HepG2 (cell line): ENCODE measurements around the gene TRIP6. TPM values are rescaled to one million over a fixed set of nuclear protein-coding genes. Genes with fewer than 3 reads are reported as not detected.
A peak's percentile ranks its signal among the peaks of the same experiment; 100 is the strongest.

ENCODE experiments used
- CBFB ChIP-seq: sonication (generic); formaldehyde crosslinking; IDR thresholded peaks from 2 replicates; pipeline ENCODE4 v1.4.0; 2020; ENCODE audit warnings: missing genetic modification reagents
- CBX2 ChIP-seq, 2 experiments: fragments of 200-600 bp in 1 of 2; sonication (generic); formaldehyde crosslinking in 1 of 2; IDR thresholded peaks; 2 replicates each; pipeline versions ENCODE4 v1.7.0 to v1.8.1; 2018 to 2022; ENCODE audit warnings: low read depth in 2 of 2, low read length in 1 of 2, mild to moderate bottlenecking in 1 of 2, missing genetic modification reagents in 1 of 2
- CHCHD3 ChIP-seq: sonication (generic); formaldehyde crosslinking; IDR thresholded peaks from 2 replicates; pipeline ENCODE4 v1.8.0; 2022; ENCODE audit warnings: mild to moderate bottlenecking, missing genetic modification reagents, moderate library complexity
- FOXM1 ChIP-seq: sonication (generic); formaldehyde crosslinking; IDR thresholded peaks from 2 replicates; pipeline ENCODE4 v1.5.0; 2020; ENCODE audit warnings: missing genetic modification reagents
- KDM4B ChIP-seq: sonication (generic); formaldehyde crosslinking; IDR thresholded peaks from 2 replicates; pipeline ENCODE4 v1.4.0; 2020; ENCODE audit warnings: missing genetic modification reagents
- MLXIP ChIP-seq: sonication (generic); formaldehyde crosslinking; IDR thresholded peaks from 2 replicates; pipeline ENCODE4 v1.9.0; 2021; ENCODE audit warnings: missing genetic modification reagents, borderline replicate concordance
- SATB2 ChIP-seq: sonication (generic); formaldehyde crosslinking; IDR thresholded peaks from 2 replicates; pipeline ENCODE4 v1.5.0; 2020; ENCODE audit warnings: missing genetic modification reagents
- SOX13 ChIP-seq, 3 experiments: fragments of 450-650 bp in 1 of 3; sonication (generic) in 1 of 3; formaldehyde crosslinking in 1 of 3; IDR thresholded peaks in 2 of 3; conservative IDR thresholded peaks in 1 of 3; 2 replicates each; pipeline versions ENCODE4 v1.5.0 to v1.6.1; 2016 to 2020; ENCODE audit warnings: antibody characterized with exemption in 1 of 3, mild to moderate bottlenecking in 1 of 3, missing compliant biosample characterization in 1 of 3, missing genetic modification reagents in 1 of 3, moderate library complexity in 1 of 3
- SP140L ChIP-seq: sonication (generic); formaldehyde crosslinking; IDR thresholded peaks from 2 replicates; pipeline ENCODE4 v1.4.0; 2020; ENCODE audit warnings: missing genetic modification reagents, borderline replicate concordance
- STAG1 ChIP-seq: sonication (generic); formaldehyde crosslinking; IDR thresholded peaks from 2 replicates; pipeline ENCODE4 v1.4.0; 2020; ENCODE audit warnings: missing genetic modification reagents
- ZNF441 ChIP-seq: sonication (generic); formaldehyde crosslinking; IDR thresholded peaks from 2 replicates; pipeline ENCODE4 v1.7.0; 2021; ENCODE audit warnings: missing genetic modification reagents, borderline replicate concordance
- ZNF572 ChIP-seq: sonication (generic); formaldehyde crosslinking; IDR thresholded peaks from 2 replicates; pipeline ENCODE4 v1.5.1; 2020; ENCODE audit warnings: mild to moderate bottlenecking, missing genetic modification reagents
- ZNF83 ChIP-seq: sonication (generic); formaldehyde crosslinking; IDR thresholded peaks from 2 replicates; pipeline ENCODE4 v1.4.0; 2020; ENCODE audit warnings: missing genetic modification reagents, mild to moderate bottlenecking, borderline replicate concordance
- ZSCAN31 ChIP-seq: sonication (generic); formaldehyde crosslinking; IDR thresholded peaks from 2 replicates; pipeline ENCODE4 v1.5.0; 2020; ENCODE audit warnings: low read depth, mild to moderate bottlenecking, missing genetic modification reagents
- polyA plus RNA-seq, 8 experiments: library from polyadenylated mRNA; depleted of rRNA in 3 of 8; stranded (reverse) in 7 of 8; unstranded in 1 of 8; fragments of >200 nt; fragmentation: Illumina TruSeq in 4 of 8; extraction: Trizol in 4 of 8; gene quantifications; 2 replicates each; pipeline versions ENCODE4 v1.2.1 to v1.2.3, GENCODE V29; 2011 to 2016; ENCODE audit warnings: low read depth in 4 of 8, missing spikeins in 1 of 8, mixed read lengths in 1 of 8; ENCODE audit not compliant: insufficient read depth in 1 of 8
- total RNA-seq, 5 experiments: library from RNA; depleted of rRNA; stranded (reverse); fragments of >200 nt; fragmentation: Illumina TruSeq; extraction: Trizol; gene quantifications; 2 replicates each; pipeline ENCODE4 v1.2.3, GENCODE V29; 2016; ENCODE audit warnings: low read depth in 1 of 5
- TF ChIP-seq, protein P1 (sequence below): sonication (generic); formaldehyde crosslinking; IDR thresholded peaks from 2 replicates; pipeline ENCODE4 v1.4.0; 2020; ENCODE audit warnings: missing genetic modification reagents, borderline replicate concordance
- TF ChIP-seq, protein P2 (sequence below): sonication (generic); formaldehyde crosslinking; conservative IDR thresholded peaks from 2 replicates; pipeline ENCODE4 v1.8.0; 2022; ENCODE audit warnings: mild to moderate bottlenecking, moderate library complexity, missing genetic modification reagents
- TF ChIP-seq, protein P3 (sequence below): sonication (generic); formaldehyde crosslinking; IDR thresholded peaks from 2 replicates; pipeline ENCODE4 v1.4.0; 2020; ENCODE audit warnings: missing genetic modification reagents

TRIP6 gene
- total and polyA plus RNA-seq, 2 of the 13 experiments (the other 11 are each of a cell fraction or from before 2014, with no cell fraction given) = 0.34 to 0.38 TPM

GRCh38 chr7:100874577-100875355, 7.6 kb downstream of the TRIP6 start, which contains the start of gene SRRT (continued):
- no peak for TF ChIP-seq ZNF572
- TF ChIP-seq CBFB (CRISPR knock-in tag) = peak; percentile 71; the same call in 1 of the 2 replicates
- TF ChIP-seq SP140L (CRISPR knock-in tag) = peak; percentile 34; the same call in 1 of the 2 replicates
- TF ChIP-seq CBX2 (IDR thresholded peaks at IDR 0.05; ENCODE audit: low read depth, low read length) = no peak
- no peak for TF ChIP-seq CBX2 (CRISPR knock-in tag; IDR thresholded peaks at IDR 0.05; ENCODE audit: low read depth)
- TF ChIP-seq FOXM1 (CRISPR knock-in tag) = no peak
- TF ChIP-seq CHCHD3 (CRISPR knock-in tag) = no peak
- TF ChIP-seq, protein P1, sequence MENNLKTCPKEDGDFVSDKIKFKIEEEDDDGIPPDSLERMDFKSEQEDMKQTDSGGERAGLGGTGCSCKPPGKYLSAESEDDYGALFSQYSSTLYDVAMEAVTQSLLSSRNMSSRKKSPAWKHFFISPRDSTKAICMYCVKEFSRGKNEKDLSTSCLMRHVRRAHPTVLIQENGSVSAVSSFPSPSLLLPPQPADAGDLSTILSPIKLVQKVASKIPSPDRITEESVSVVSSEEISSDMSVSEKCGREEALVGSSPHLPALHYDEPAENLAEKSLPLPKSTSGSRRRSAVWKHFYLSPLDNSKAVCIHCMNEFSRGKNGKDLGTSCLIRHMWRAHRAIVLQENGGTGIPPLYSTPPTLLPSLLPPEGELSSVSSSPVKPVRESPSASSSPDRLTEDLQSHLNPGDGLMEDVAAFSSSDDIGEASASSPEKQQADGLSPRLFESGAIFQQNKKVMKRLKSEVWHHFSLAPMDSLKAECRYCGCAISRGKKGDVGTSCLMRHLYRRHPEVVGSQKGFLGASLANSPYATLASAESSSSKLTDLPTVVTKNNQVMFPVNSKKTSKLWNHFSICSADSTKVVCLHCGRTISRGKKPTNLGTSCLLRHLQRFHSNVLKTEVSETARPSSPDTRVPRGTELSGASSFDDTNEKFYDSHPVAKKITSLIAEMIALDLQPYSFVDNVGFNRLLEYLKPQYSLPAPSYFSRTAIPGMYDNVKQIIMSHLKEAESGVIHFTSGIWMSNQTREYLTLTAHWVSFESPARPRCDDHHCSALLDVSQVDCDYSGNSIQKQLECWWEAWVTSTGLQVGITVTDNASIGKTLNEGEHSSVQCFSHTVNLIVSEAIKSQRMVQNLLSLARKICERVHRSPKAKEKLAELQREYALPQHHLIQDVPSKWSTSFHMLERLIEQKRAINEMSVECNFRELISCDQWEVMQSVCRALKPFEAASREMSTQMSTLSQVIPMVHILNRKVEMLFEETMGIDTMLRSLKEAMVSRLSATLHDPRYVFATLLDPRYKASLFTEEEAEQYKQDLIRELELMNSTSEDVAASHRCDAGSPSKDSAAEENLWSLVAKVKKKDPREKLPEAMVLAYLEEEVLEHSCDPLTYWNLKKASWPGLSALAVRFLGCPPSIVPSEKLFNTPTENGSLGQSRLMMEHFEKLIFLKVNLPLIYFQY (CRISPR knock-in tag) = 0 out of 2 replicates have a peak, but pooled peaks have one; percentile 27
- peak; percentile 93 for TF ChIP-seq ZSCAN31
- TF ChIP-seq KDM4B (CRISPR knock-in tag) = no peak
- peak; percentile 47 for TF ChIP-seq ZNF441
- TF ChIP-seq, protein P2, sequence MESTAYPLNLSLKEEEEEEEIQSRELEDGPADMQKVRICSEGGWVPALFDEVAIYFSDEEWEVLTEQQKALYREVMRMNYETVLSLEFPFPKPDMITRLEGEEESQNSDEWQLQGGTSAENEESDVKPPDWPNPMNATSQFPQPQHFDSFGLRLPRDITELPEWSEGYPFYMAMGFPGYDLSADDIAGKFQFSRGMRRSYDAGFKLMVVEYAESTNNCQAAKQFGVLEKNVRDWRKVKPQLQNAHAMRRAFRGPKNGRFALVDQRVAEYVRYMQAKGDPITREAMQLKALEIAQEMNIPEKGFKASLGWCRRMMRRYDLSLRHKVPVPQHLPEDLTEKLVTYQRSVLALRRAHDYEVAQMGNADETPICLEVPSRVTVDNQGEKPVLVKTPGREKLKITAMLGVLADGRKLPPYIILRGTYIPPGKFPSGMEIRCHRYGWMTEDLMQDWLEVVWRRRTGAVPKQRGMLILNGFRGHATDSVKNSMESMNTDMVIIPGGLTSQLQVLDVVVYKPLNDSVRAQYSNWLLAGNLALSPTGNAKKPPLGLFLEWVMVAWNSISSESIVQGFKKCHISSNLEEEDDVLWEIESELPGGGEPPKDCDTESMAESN (CRISPR knock-in tag) = peak; percentile 66; the same call in 1 of the 2 replicates
- no peak for TF ChIP-seq ZNF83
- TF ChIP-seq STAG1 = no peak
- TF ChIP-seq, protein P3, sequence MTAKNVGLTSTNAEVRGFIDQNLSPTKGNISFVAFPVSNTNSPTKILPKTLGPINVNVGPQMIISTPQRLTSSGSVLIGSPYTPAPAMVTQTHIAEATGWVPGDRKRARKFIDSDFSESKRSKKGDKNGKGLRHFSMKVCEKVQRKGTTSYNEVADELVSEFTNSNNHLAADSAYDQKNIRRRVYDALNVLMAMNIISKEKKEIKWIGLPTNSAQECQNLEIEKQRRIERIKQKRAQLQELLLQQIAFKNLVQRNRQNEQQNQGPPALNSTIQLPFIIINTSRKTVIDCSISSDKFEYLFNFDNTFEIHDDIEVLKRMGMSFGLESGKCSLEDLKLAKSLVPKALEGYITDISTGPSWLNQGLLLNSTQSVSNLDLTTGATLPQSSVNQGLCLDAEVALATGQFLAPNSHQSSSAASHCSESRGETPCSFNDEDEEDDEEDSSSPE (CRISPR knock-in tag) = peak; percentile 96
- TF ChIP-seq SATB2 (CRISPR knock-in tag) = no peak
- no peak for TF ChIP-seq MLXIP (CRISPR knock-in tag)
- TF ChIP-seq SOX13 (IDR thresholded peaks at IDR 0.05) = no peak
- peak in 1 of 2 experiments; percentile 37; a peak in 1 of 4 replicates for TF ChIP-seq SOX13 (CRISPR knock-in tag; conservative IDR thresholded peaks at IDR 0.05 in 1 of 2, IDR thresholded peaks at IDR 0.05 in 1 of 2)
